Retinal pigment epithelial cell (primary cell): ENCODE results near the gene SEMA3D.
A peak's percentile ranks its signal among the peaks of the same experiment; 100 is the strongest.

Source experiments
- DNase-seq: peaks from one replicate; pipeline ENCODE4 v3.0.0-alpha.2; 2010; ENCODE audit warnings: low read depth
- H3K4me3 ChIP-seq: 2 replicates; pipeline ENCODE4 v1.5.1; 2011; ENCODE audit warnings: mild to moderate bottlenecking, low read length, control low read depth, moderate library complexity
- TF ChIP-seq, protein P1 (sequence below): conservative IDR thresholded peaks from 2 replicates; pipeline ENCODE4 v1.5.1; 2011; ENCODE audit warnings: low read depth, low read length, control low read depth, inconsistent platforms

SEMA3D gene

DNA sequence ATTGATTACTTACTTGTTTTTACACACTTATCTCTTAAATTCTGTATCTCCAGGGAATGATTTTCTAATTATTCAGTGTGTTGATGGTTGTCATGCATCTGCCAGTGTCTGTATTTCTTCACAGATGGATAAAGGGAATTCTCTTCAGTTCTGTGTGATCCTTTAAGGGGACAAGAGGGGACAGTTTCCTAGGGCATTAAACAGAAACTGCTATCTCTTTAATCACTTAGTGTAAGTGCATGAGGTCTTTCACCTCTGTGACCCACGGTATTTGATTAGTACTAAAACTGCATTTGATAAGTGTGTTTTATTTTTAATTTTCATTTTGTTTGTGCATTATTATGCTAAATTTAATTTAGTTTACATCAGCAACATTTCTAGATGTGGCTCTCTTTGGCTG is 26.6 kb upstream of the SEMA3D start:
- DNase-seq: no peak
- H3K4me3 ChIP-seq: no peak overlapping the region
- TF ChIP-seq, protein P1, sequence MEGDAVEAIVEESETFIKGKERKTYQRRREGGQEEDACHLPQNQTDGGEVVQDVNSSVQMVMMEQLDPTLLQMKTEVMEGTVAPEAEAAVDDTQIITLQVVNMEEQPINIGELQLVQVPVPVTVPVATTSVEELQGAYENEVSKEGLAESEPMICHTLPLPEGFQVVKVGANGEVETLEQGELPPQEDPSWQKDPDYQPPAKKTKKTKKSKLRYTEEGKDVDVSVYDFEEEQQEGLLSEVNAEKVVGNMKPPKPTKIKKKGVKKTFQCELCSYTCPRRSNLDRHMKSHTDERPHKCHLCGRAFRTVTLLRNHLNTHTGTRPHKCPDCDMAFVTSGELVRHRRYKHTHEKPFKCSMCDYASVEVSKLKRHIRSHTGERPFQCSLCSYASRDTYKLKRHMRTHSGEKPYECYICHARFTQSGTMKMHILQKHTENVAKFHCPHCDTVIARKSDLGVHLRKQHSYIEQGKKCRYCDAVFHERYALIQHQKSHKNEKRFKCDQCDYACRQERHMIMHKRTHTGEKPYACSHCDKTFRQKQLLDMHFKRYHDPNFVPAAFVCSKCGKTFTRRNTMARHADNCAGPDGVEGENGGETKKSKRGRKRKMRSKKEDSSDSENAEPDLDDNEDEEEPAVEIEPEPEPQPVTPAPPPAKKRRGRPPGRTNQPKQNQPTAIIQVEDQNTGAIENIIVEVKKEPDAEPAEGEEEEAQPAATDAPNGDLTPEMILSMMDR: no peak

DNA sequence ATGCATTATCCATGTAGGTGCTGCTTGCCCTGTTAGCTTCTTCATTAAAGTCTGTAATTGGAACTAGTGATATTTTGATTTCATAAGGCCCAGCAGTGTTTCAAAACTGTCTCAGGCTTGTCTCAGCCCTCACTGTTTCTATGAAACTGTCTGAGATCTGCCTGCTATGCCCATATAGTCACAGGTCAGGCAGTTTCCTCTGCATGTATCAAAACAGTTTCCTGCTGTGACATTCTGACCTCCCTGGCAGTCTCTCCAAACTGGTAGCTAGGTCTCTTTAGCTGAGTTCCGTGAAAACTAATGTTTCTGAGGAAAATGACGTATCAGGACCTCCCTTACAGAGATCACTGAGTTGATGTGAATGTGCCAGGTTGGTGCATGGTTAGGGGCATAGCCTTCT is 18.9 kb upstream of the SEMA3D start:
- DNase-seq: no peak
- no peak overlapping the region for H3K4me3 ChIP-seq
- TF ChIP-seq, protein P1: no peak

DNA sequence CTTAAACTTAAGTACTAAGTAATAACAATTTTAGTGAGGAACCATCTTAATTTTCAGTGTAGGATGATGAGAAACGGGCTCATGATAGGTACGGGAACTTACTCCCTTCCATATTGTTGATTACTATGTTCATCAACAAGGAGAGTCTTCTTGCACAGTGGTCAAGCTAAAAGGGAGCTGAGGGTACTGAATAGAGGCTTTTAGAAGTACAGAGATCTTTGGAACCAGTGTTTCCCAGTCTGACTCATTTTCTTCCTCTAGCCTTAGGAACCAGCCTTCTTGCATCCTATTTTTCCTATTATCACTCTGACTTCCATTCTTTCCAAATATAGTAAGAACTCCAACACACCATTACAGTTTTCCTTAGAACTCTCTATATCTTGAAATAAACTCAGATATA is 17.6 kb upstream of the SEMA3D start:
- no peak for DNase-seq
- TF ChIP-seq, protein P1: no peak
- no peak overlapping the region for H3K4me3 ChIP-seq

DNA sequence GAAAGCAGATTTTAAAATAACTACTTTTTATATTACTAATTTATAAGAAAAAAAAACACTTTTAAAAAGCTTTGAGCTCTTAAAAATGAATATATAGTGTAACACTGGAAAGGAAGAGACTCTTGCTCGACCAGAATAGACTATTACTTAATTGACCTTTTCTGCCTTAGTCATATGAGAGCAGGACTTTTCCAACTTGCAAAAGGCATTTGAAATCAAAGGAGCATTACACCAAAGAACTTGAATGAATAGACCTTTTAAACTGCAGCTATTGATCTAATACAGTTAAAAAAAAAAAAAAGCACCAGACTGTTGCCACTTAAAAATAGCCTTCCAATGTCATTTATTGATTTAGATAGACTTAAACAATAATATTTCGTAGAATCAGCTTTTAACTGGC is 17.2 kb upstream of the SEMA3D start:
- no peak for DNase-seq
- TF ChIP-seq, protein P1: no peak
- no peak overlapping the region for H3K4me3 ChIP-seq

DNA sequence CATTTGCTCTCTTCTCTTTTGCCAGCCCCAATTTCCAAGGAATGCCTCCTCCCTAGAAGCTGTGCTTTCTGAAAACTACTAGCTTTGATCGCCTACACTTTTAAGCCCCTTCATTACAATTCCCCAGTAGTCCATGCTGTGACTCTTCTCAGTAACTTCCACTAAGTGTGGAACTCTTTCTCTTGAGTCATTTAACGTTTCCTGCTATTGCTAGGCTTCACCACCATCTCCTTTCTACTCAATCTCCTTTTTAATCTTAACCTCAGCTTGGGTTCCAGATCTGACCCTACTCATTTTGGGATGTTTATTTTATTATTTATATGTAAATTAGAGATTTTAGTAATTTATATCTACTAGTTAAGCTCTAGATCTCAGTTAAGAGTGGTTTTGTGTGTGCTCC is 14.4 kb upstream of the SEMA3D start:
- TF ChIP-seq, protein P1: no peak

DNA sequence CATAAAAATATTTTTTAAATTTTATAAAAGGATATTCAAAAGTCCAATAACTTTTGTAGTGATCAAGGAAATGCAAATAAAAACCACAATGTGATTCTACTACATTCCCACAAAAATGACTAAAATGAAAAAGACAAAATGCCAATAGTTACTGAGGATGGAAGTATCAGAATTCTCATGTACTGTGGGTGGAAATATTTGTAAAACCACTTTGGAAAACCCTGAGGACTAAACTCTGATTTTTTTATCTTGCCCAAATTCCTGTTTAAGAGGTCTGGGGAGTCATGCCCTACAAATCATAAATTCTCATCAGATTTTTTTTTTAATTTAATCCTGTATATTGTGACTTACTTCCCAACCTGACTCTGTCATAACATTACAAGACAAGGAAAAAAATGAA is 9.8 kb upstream of the SEMA3D start:
- DNase-seq: no peak
- TF ChIP-seq, protein P1: no peak
- no peak overlapping the region for H3K4me3 ChIP-seq

More for the DNA sequence above, 14.4 kb upstream of the SEMA3D start:
- no peak for DNase-seq
- H3K4me3 ChIP-seq: no peak overlapping the region

DNA sequence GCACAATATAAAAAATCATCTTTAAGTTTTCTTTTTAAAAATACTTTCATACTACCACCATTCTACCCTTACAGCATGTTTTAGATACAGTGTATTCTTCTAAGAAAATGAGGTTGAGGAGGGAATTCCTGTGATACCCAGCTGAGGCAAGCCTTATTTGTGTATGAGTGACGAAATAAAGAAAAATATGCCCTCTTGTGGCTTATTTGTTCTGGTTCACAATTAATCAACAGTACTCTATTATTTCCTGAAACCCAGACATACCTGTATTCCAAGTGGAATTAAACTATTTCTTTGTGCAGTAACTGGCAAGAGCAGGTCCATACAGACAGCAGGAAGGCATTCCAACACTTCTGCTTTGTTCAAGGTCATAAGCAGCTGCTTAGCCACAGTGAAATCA is 4.5 kb upstream of the SEMA3D start:
- TF ChIP-seq, protein P1: peak; percentile 33

More for the DNA sequence above, 4.5 kb upstream of the SEMA3D start:
- H3K4me3 ChIP-seq: no peak overlapping the region
- no peak for DNase-seq
